Urinary bladder (tissue), 4 donors: ENCODE results near the gene EHHADH. TPM values are rescaled to one million over a fixed set of nuclear protein-coding genes. Genes with fewer than 3 reads are reported as not detected.
A peak's percentile ranks its signal among the peaks of the same experiment; 100 is the strongest.

Experiments used
- DNase-seq: peaks from one replicate; pipeline ENCODE4 v3.0.0-alpha.2; 2015; ENCODE audit errors: extremely low spot score
- H3K27ac ChIP-seq: one replicate; pipeline ENCODE4 v1.5.1; 2013; ENCODE audit warnings: low read depth, mild to moderate bottlenecking, moderate library complexity
- H3K36me3 ChIP-seq: one replicate; pipeline ENCODE4 v1.6.1; 2013; ENCODE audit warnings: mild to moderate bottlenecking, moderate library complexity; ENCODE audit not compliant: insufficient read depth
- H3K4me1 ChIP-seq: one replicate; pipeline ENCODE4 v1.6.1; 2013; ENCODE audit warnings: mild to moderate bottlenecking, moderate library complexity; ENCODE audit not compliant: insufficient read depth
- H3K4me3 ChIP-seq: one replicate; pipeline ENCODE4 v1.5.1; 2013; ENCODE audit warnings: low read depth, low read length
- WGBS: extraction: QIAGEN DNeasy Blood & Tissue Kit; methylation state at CpG from one replicate; pipeline ENCODE4 v1.1.7; 2013; 5-methylcytosine and 5-hydroxymethylcytosine counted together
- polyA plus RNA-seq: library from polyadenylated mRNA; stranded (reverse); fragments of 200-250 nt; gene quantifications from one replicate; pipeline ENCODE4 v1.2.3, GENCODE V29; 2013
- total RNA-seq: library from RNA; depleted of rRNA; stranded (reverse); fragments of >200 nt; gene quantifications from one replicate; pipeline ENCODE4 v1.2.3, GENCODE V29; 2014
- donor health status: healthy with polysubstance abuse.
- donor health status: healthy.

EHHADH gene
- total and polyA plus RNA-seq, 2 donors: 3.4 to 5.1 TPM

- no peaks in the 10 kb centered on the region for H3K36me3 ChIP-seq
- no peak overlapping the region for H3K27ac ChIP-seq
- DNase-seq: no peak
- no peak overlapping the region for H3K4me3 ChIP-seq
- H3K4me1 ChIP-seq: no peaks in the 10 kb centered on the region
- 89% methylated on average over 3 of the region's 3 CpGs for WGBS
These were observed 96.5 kb downstream of the EHHADH start for GRCh38 chr3:185157347-185157746.

GRCh38 chr3:185155678-185156077 lies 98.2 kb downstream of the EHHADH start:
- Histone ChIP-seq H3K4me1 (no peaks in the 10 kb centered on the region), H3K36me3 (no peaks in the 10 kb centered on the region), H3K4me3 (no peak overlapping the region), H3K27ac (no peak overlapping the region)
- DNase-seq: no peak
- 92% methylated on average over 5 of the region's 5 CpGs for WGBS

GRCh38 chr3:185153861-185154629 lies 99.8 kb downstream of the EHHADH start:
- Histone ChIP-seq H3K27ac (no peak overlapping the region), H3K4me3 (no peak overlapping the region), H3K36me3 (no peaks in the 10 kb centered on the region), H3K4me1 (no peaks in the 10 kb centered on the region)
- no peak for DNase-seq
- 69% methylated on average over 16 of the region's 16 CpGs for WGBS

GRCh38 chr3:185153171-185153771 lies 100.6 kb downstream of the EHHADH start:
- H3K36me3 ChIP-seq: no peaks in the 10 kb centered on the region
- H3K4me1 ChIP-seq: no peaks in the 10 kb centered on the region
- H3K27ac ChIP-seq: peak overlapping the region; percentile 30
- WGBS: 1% methylated on average over 53 of the region's 53 CpGs
- peak overlapping the region; percentile 60 for H3K4me3 ChIP-seq
- DNase-seq: no peak

GRCh38 chr3:185152410-185153170 lies 101.3 kb downstream of the EHHADH start, which contains the start of gene C3orf70:
TSS of gene C3orf70 (minus strand) at chr3:185153060. CDS start at chr3:185152823, 237 bp downstream.
- Histone ChIP-seq H3K4me1 (no peaks in the 10 kb centered on the region), H3K36me3 (no peaks in the 10 kb centered on the region), H3K4me3 (peak within 1 kb of the TSS; percentile 60), H3K27ac (peak within 1 kb of the TSS; percentile 30)
- under 1% methylated on average over 113 of the region's 113 CpGs for WGBS
- DNase-seq: no peak

- no peak for DNase-seq
These were observed 101.9 kb downstream of the EHHADH start for GRCh38 chr3:185151964-185152409.

GRCh38 chr3:185151101-185151963 lies 102.5 kb downstream of the EHHADH start:
- no peaks in the 10 kb centered on the region for H3K4me1 ChIP-seq
- no peak overlapping the region for H3K4me3 ChIP-seq
- no peak for DNase-seq
- no peak overlapping the region for H3K27ac ChIP-seq
- H3K36me3 ChIP-seq: no peaks in the 10 kb centered on the region
- WGBS: 40% methylated on average over 8 of the region's 8 CpGs

More at GRCh38 chr3:185151964-185152409, 101.9 kb downstream of the EHHADH start:
- Histone ChIP-seq H3K27ac (no peak overlapping the region), H3K4me3 (peak overlapping the region; percentile 60), H3K4me1 (no peaks in the 10 kb centered on the region), H3K36me3 (no peaks in the 10 kb centered on the region)
- WGBS: 3% methylated on average over 9 of the region's 9 CpGs

- no peaks in the 10 kb centered on the region for H3K4me1 ChIP-seq
- H3K27ac ChIP-seq: no peak overlapping the region
- no peak for DNase-seq
- no peaks in the 10 kb centered on the region for H3K36me3 ChIP-seq
- 52% methylated on average over 1 of the region's 1 CpG for WGBS
- no peak overlapping the region for H3K4me3 ChIP-seq
These were observed 103.3 kb downstream of the EHHADH start for GRCh38 chr3:185150561-185150960.

GRCh38 chr3:185149591-185149990 lies 104.3 kb downstream of the EHHADH start:
- 42% methylated on average over 3 of the region's 3 CpGs for WGBS
- H3K27ac ChIP-seq: no peak overlapping the region
- no peak overlapping the region for H3K4me3 ChIP-seq
- H3K4me1 ChIP-seq: no peaks in the 10 kb centered on the region
- DNase-seq: no peak
- H3K36me3 ChIP-seq: no peaks in the 10 kb centered on the region

GRCh38 chr3:185145511-185145910 lies 108.3 kb downstream of the EHHADH start:
- no peaks in the 10 kb centered on the region for H3K36me3 ChIP-seq
- 78% methylated on average over 6 of the region's 6 CpGs for WGBS
- no peak overlapping the region for H3K27ac ChIP-seq

GRCh38 chr3:185144784-185145183 lies 109.1 kb downstream of the EHHADH start:
- Histone ChIP-seq H3K4me1 (no peaks in the 10 kb centered on the region), H3K27ac (no peak overlapping the region)

More at GRCh38 chr3:185145511-185145910, 108.3 kb downstream of the EHHADH start:
- Histone ChIP-seq H3K4me1 (no peaks in the 10 kb centered on the region), H3K4me3 (no peak overlapping the region)
- DNase-seq: no peak

More at GRCh38 chr3:185144784-185145183, 109.1 kb downstream of the EHHADH start:
- H3K36me3 ChIP-seq: no peaks in the 10 kb centered on the region
- WGBS: 79% methylated on average over 3 of the region's 3 CpGs
- no peak overlapping the region for H3K4me3 ChIP-seq
- DNase-seq: no peak
